ENCODE results near the gene GSC. TPM values are rescaled to one million over a fixed set of nuclear protein-coding genes. Genes with fewer than 3 reads are reported as not detected.
"Not testable (repeated sequence)": the region's sequence is repeated elsewhere in the genome, so short reads cannot be mapped to it uniquely, and the experiment has no call there.

The GSC gene
- total and polyA plus RNA-seq, 2 donors (not counting 3 experiments of a cell fraction or from before 2014, with no cell fraction given) = not detected

DNA sequence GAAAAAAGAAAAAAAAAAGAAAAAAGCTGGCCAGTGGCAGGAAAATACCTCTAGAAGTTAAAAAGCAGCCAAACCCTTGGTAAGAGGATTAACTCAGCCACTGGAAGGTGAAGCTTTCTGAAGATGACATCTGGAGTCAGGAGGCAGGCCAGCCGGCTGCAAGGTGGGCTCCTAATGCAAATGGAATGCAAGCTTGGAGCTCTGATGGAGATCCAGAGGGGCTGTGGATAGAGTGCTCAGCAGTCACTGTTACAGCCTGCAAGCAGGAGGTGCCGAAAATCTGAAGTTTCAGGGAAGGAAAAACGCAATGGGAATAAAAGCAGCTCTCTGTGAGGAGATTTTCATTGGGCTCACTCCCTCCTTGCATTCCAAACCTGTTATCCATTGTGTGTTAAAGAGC is 41.0 kb downstream of the GSC start:
- FAIRE-seq (no peak), DNase-seq (ENCODE audit: low read depth, low spot score) (no peak)
- H3K4me2 ChIP-seq (ENCODE audit: insufficient read depth, low read length) = no peak overlapping the region
- BruUV-seq (replicated peaks) = no TSS peak
- H3K4me1 ChIP-seq (ENCODE audit: control insufficient read depth, extremely low read depth, insufficient read depth, low read length) = no peaks in the 10 kb centered on the region
- no peak overlapping the region for H3K27ac ChIP-seq (ENCODE audit: insufficient read depth, low read depth, low read length)
- H3K9me3 ChIP-seq (replicated peaks; ENCODE audit: control insufficient read depth, insufficient read depth, low read length) = no peaks in the 10 kb centered on the region
- no peaks in the 10 kb centered on the region for H3K79me2 ChIP-seq (ENCODE audit: control insufficient read depth, insufficient read depth, low read length)
- no peaks in the 10 kb centered on the region for H3K9me1 ChIP-seq (replicated peaks; ENCODE audit: control insufficient read depth, extremely low read depth, insufficient read depth, low read length)
- TF ChIP-seq JUN (IDR thresholded peaks at IDR 0.05; ENCODE audit: borderline replicate concordance, insufficient read depth, insufficient read length, low read depth) = no peak
- TF ChIP-seq, protein P1, sequence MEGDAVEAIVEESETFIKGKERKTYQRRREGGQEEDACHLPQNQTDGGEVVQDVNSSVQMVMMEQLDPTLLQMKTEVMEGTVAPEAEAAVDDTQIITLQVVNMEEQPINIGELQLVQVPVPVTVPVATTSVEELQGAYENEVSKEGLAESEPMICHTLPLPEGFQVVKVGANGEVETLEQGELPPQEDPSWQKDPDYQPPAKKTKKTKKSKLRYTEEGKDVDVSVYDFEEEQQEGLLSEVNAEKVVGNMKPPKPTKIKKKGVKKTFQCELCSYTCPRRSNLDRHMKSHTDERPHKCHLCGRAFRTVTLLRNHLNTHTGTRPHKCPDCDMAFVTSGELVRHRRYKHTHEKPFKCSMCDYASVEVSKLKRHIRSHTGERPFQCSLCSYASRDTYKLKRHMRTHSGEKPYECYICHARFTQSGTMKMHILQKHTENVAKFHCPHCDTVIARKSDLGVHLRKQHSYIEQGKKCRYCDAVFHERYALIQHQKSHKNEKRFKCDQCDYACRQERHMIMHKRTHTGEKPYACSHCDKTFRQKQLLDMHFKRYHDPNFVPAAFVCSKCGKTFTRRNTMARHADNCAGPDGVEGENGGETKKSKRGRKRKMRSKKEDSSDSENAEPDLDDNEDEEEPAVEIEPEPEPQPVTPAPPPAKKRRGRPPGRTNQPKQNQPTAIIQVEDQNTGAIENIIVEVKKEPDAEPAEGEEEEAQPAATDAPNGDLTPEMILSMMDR (IDR thresholded peaks at IDR 0.05; ENCODE audit: extremely low read depth in 1 of 2, insufficient read depth in 1 of 2, low read depth in 1 of 2, low read length in 2 of 2) = no peak
- TF ChIP-seq MYC (IDR thresholded peaks at IDR 0.05; ENCODE audit: low read depth, low read length) = no peak
- no peak for TF ChIP-seq POLR2A (IDR thresholded peaks at IDR 0.05; ENCODE audit: low read depth, low read length)
- no peak for TF ChIP-seq GATA2 (IDR thresholded peaks at IDR 0.05; ENCODE audit: insufficient read depth, insufficient read length, low read depth, low read length)
- H2AFZ ChIP-seq (ENCODE audit: low read depth, low read length) = no peak overlapping the region
- no peaks in the 10 kb centered on the region for H3K27me3 ChIP-seq (ENCODE audit: control insufficient read depth in 2 of 2, insufficient read depth in 2 of 2, low read length in 2 of 2)
- intact Hi-C loops (cut with micrococcal nuclease) (no loop called here), dilution Hi-C loops (cut with MboI; ENCODE audit: extremely low pct_ligation_motif_present, low sequenced_read_pairs) (no loop called here)
- ChIA-PET POLR2A (no interaction called here), CTCF (interaction anchor here (0.5 kb wide), 1 partner anchor 248 kb away, joined by 4 read pairs; no protein-coding TSS in a partner anchor)
- H3K36me3 ChIP-seq (ENCODE audit: control insufficient read depth in 2 of 2, extremely low read depth in 1 of 2, insufficient read depth in 2 of 2, low read length in 2 of 2) = no peaks in the 10 kb centered on the region
- no peak overlapping the region for H3K9ac ChIP-seq (replicated peaks; ENCODE audit: extremely low read depth, insufficient read depth, low read length)
- no peaks in the 10 kb centered on the region for H4K20me1 ChIP-seq (replicated peaks; ENCODE audit: control insufficient read depth, extremely low read depth, insufficient read depth, low read length)
- H3K4me3 ChIP-seq (replicated peaks in 1 of 3; ENCODE audit: insufficient read depth in 1 of 3, low read depth in 1 of 3, low read length in 3 of 3) = no peak overlapping the region

- POLR2A ChIA-PET; DNase-seq (ENCODE audit: low read depth, low spot score); H3K4me1 ChIP-seq (ENCODE audit: control insufficient read depth, extremely low read depth, insufficient read depth, low read length); H3K4me2 ChIP-seq (ENCODE audit: insufficient read depth, low read length); H3K79me2 ChIP-seq (ENCODE audit: control insufficient read depth, insufficient read depth, low read length); H3K4me3 ChIP-seq (replicated peaks in 1 of 3; ENCODE audit: insufficient read depth in 1 of 3, low read depth in 1 of 3, low read length in 3 of 3); dilution Hi-C loops (cut with MboI; ENCODE audit: extremely low pct_ligation_motif_present, low sequenced_read_pairs); H3K27me3 ChIP-seq (ENCODE audit: control insufficient read depth in 2 of 2, insufficient read depth in 2 of 2, low read length in 2 of 2); CTCF ChIA-PET; FAIRE-seq; H3K9me3 ChIP-seq (replicated peaks; ENCODE audit: control insufficient read depth, insufficient read depth, low read length); H3K9ac ChIP-seq (replicated peaks; ENCODE audit: extremely low read depth, insufficient read depth, low read length); H4K20me1 ChIP-seq (replicated peaks; ENCODE audit: control insufficient read depth, extremely low read depth, insufficient read depth, low read length); H2AFZ ChIP-seq (ENCODE audit: low read depth, low read length); H3K27ac ChIP-seq (ENCODE audit: insufficient read depth, low read depth, low read length); H3K9me1 ChIP-seq (replicated peaks; ENCODE audit: control insufficient read depth, extremely low read depth, insufficient read depth, low read length); BruUV-seq (replicated peaks); intact Hi-C loops (cut with micrococcal nuclease); H3K36me3 ChIP-seq (ENCODE audit: control insufficient read depth in 2 of 2, extremely low read depth in 1 of 2, insufficient read depth in 2 of 2, low read length in 2 of 2): not testable (repeated sequence)
Observed at GRCh38 chr14:94728440-94728839, 41.5 kb downstream of the GSC start.

GRCh38 chr14:94726649-94727048 is 43.3 kb downstream of the GSC start:
- H3K4me1 ChIP-seq (ENCODE audit: control insufficient read depth, extremely low read depth, insufficient read depth, low read length); H3K9ac ChIP-seq (replicated peaks; ENCODE audit: extremely low read depth, insufficient read depth, low read length); BruUV-seq (replicated peaks); H3K36me3 ChIP-seq (ENCODE audit: control insufficient read depth in 2 of 2, extremely low read depth in 1 of 2, insufficient read depth in 2 of 2, low read length in 2 of 2); H3K9me1 ChIP-seq (replicated peaks; ENCODE audit: control insufficient read depth, extremely low read depth, insufficient read depth, low read length); H3K27me3 ChIP-seq (ENCODE audit: control insufficient read depth in 2 of 2, insufficient read depth in 2 of 2, low read length in 2 of 2); H2AFZ ChIP-seq (ENCODE audit: low read depth, low read length); FAIRE-seq; DNase-seq (ENCODE audit: low read depth, low spot score); H3K4me2 ChIP-seq (ENCODE audit: insufficient read depth, low read length); H3K4me3 ChIP-seq (replicated peaks in 1 of 3; ENCODE audit: insufficient read depth in 1 of 3, low read depth in 1 of 3, low read length in 3 of 3); H3K79me2 ChIP-seq (ENCODE audit: control insufficient read depth, insufficient read depth, low read length); POLR2A ChIA-PET; intact Hi-C loops (cut with micrococcal nuclease); CTCF ChIA-PET; dilution Hi-C loops (cut with MboI; ENCODE audit: extremely low pct_ligation_motif_present, low sequenced_read_pairs); H3K27ac ChIP-seq (ENCODE audit: insufficient read depth, low read depth, low read length); H3K9me3 ChIP-seq (replicated peaks; ENCODE audit: control insufficient read depth, insufficient read depth, low read length); H4K20me1 ChIP-seq (replicated peaks; ENCODE audit: control insufficient read depth, extremely low read depth, insufficient read depth, low read length): not testable (repeated sequence)

Data from endothelial cell of umbilical vein (primary cell).